SK-N-SH treated with all-trans-retinoic acid at 6 μM for 48 hours (cell line): ENCODE data around the gene CWH43.

Experiments
- ATAC-seq: fragments of 200-7000 bp; cut with Tn5 transposase; 3 replicates; pipeline ENCODE4 v1.9.1; 2020; ENCODE audit warnings: mild to moderate bottlenecking, moderate library complexity
- ARNTL ChIP-seq: fragments of 450-650 bp; formaldehyde crosslinking; IDR thresholded peaks from 2 replicates; pipeline ENCODE4 v1.5.0; 2020; ENCODE audit warnings: low read depth, mild to moderate bottlenecking, moderate library complexity, borderline replicate concordance
- BACH2 ChIP-seq: fragments of 250-450 bp; sonication (Bioruptor Pico); IDR thresholded peaks from 2 replicates; pipeline ENCODE4 v1.9.0; 2021; ENCODE audit warnings: mild to moderate bottlenecking, borderline replicate concordance
- CSDC2 ChIP-seq: fragments of 250-450 bp; sonication (Bioruptor Pico); IDR thresholded peaks from 2 replicates; pipeline ENCODE4 v1.5.0; 2020; ENCODE audit warnings: mild to moderate bottlenecking, moderate library complexity
- ESRRG ChIP-seq: fragments of 250-450 bp; sonication (Bioruptor Pico); IDR thresholded peaks from 2 replicates; pipeline ENCODE4 v1.6.1; 2021; ENCODE audit warnings: mild to moderate bottlenecking
- GLIS3 ChIP-seq: fragments of 250-450 bp; sonication (Bioruptor Pico); IDR thresholded peaks from 2 replicates; pipeline ENCODE4 v1.5.0; 2020; ENCODE audit warnings: mild to moderate bottlenecking, moderate library complexity
- ISL1 ChIP-seq: fragments of 250-450 bp; sonication (Bioruptor Pico); IDR thresholded peaks from 2 replicates; pipeline ENCODE4 v2.1.2; 2022; ENCODE audit warnings: mild to moderate bottlenecking, moderate library complexity
- PPARA ChIP-seq: fragments of 250-450 bp; sonication (Bioruptor Pico); IDR thresholded peaks from 2 replicates; pipeline ENCODE4 v1.5.0; 2020; ENCODE audit warnings: mild to moderate bottlenecking, borderline replicate concordance
- RARB ChIP-seq: fragments of 250-450 bp; sonication (Bioruptor Pico); IDR thresholded peaks from 2 replicates; pipeline ENCODE4 v1.8.0; 2021; ENCODE audit warnings: mild to moderate bottlenecking, moderate library complexity
- SNAI2 ChIP-seq: fragments of 250-450 bp; sonication (Bioruptor Pico); IDR thresholded peaks from 2 replicates; pipeline ENCODE4 v1.5.0; 2020; ENCODE audit warnings: mild to moderate bottlenecking, moderate library complexity
- TCF4 ChIP-seq: fragments of 250-450 bp; sonication (Bioruptor Pico); IDR thresholded peaks from 2 replicates; pipeline ENCODE4 v1.8.0; 2021; ENCODE audit warnings: mild to moderate bottlenecking, moderate library complexity, borderline replicate concordance
- TOX ChIP-seq: fragments of 250-450 bp; sonication (Bioruptor Pico); IDR thresholded peaks from 2 replicates; pipeline ENCODE4 v1.8.0; 2021; ENCODE audit warnings: mild to moderate bottlenecking, moderate library complexity, borderline replicate concordance
- ZC3H10 ChIP-seq: fragments of 250-450 bp; sonication (Bioruptor Pico); IDR thresholded peaks from 2 replicates; pipeline ENCODE4 v1.5.1; 2021; ENCODE audit warnings: mild to moderate bottlenecking, moderate library complexity
- ZFP3 ChIP-seq: fragments of 250-450 bp; sonication (Bioruptor Pico); IDR thresholded peaks from 2 replicates; pipeline ENCODE4 v1.5.0; 2020; ENCODE audit warnings: mild to moderate bottlenecking, moderate library complexity
- ZFP30 ChIP-seq: fragments of 450-650 bp; formaldehyde crosslinking; IDR thresholded peaks from 2 replicates; pipeline ENCODE4 v1.5.0; 2022; ENCODE audit warnings: mild to moderate bottlenecking, moderate library complexity
- ZNF565 ChIP-seq: fragments of 450-650 bp; formaldehyde crosslinking; conservative IDR thresholded peaks from 2 replicates; pipeline ENCODE4 v1.5.0; 2020; ENCODE audit warnings: low read depth, mild to moderate bottlenecking, moderate library complexity
- ZNF70 ChIP-seq: fragments of 450-650 bp; formaldehyde crosslinking; IDR thresholded peaks from 2 replicates; pipeline ENCODE4 v1.5.0; 2020; ENCODE audit warnings: mild to moderate bottlenecking, moderate library complexity
- ZNF8 ChIP-seq: fragments of 450-650 bp; formaldehyde crosslinking; IDR thresholded peaks from 2 replicates; pipeline ENCODE4 v1.5.0; 2020; ENCODE audit warnings: mild to moderate bottlenecking, moderate library complexity
- TF ChIP-seq, protein P1 (sequence below): fragments of 250-450 bp; sonication (Bioruptor Pico); IDR thresholded peaks from 2 replicates; pipeline ENCODE4 v1.5.1; 2020; ENCODE audit warnings: low read depth, mild to moderate bottlenecking, moderate library complexity
- TF ChIP-seq, protein P2 (sequence below): fragments of 250-450 bp; sonication (Bioruptor Pico); IDR thresholded peaks from 2 replicates; pipeline ENCODE4 v1.5.0; 2020; ENCODE audit warnings: mild to moderate bottlenecking, moderate library complexity
- TF ChIP-seq, protein P3 (sequence below): fragments of 250-450 bp; sonication (Bioruptor Pico); IDR thresholded peaks from 2 replicates; pipeline ENCODE4 v1.5.1; 2021; ENCODE audit warnings: mild to moderate bottlenecking, moderate library complexity
- TF ChIP-seq, protein P4 (sequence below): fragments of 250-450 bp; sonication (Bioruptor Pico); IDR thresholded peaks from 2 replicates; pipeline ENCODE4 v1.8.0; 2020; ENCODE audit warnings: mild to moderate bottlenecking, moderate library complexity, borderline replicate concordance

Gene CWH43

DNA sequence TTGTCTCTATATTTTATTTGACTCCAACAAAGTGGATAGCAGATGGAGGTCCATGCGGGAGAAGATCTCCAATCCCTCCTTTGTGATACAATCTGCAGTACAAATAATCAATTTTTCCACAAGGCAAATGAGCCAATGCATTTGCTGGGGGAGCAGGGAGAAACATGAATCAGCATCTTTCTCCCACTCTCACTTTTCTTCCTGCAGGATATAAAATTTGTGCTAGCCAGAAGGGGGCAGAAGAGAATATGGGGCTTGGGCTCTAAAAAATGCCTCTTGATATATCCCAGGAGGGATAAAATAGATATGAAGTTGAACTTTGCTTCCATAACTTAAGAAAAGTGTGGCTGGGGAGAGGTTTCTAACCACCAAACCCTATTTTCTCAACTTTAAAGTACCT is 38.3 kb upstream of the CWH43 start (continued):
- TF ChIP-seq SNAI2 (CRISPR knock-in tag) (no peak), PPARA (CRISPR knock-in tag) (no peak), ZFP3 (no peak), GLIS3 (CRISPR knock-in tag) (no peak), BACH2 (CRISPR knock-in tag) (no peak)

DNA sequence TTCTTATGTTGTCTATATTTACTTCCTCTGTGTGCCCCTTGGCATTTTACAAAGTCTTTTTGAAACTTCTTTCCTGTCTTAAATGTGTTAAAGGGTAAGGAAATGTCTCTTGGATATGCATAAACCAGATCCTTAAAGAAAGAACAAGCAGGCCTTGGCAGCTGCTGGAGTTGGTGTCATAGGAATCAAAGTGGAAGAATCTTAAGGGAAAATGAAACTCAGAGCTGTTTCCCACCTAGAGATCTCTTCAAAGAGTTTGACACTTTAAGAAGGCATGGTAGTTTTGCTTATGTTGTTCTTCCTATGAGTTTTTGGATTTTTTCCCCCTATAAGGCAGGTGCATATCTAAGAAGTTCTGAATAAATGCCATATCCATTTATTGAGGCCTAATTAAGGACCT is 37.0 kb upstream of the CWH43 start:
- ATAC-seq, result peak; percentile 47; the same call in 1 of the 3 replicates
- TF ChIP-seq ZNF8 (CRISPR knock-in tag), result no peak
- no peak for TF ChIP-seq TOX (CRISPR knock-in tag)
- no peak for TF ChIP-seq RARB (CRISPR knock-in tag)
- no peak for TF ChIP-seq PPARA (CRISPR knock-in tag)
- no peak for TF ChIP-seq ZFP30
- TF ChIP-seq SNAI2 (CRISPR knock-in tag), result no peak
- TF ChIP-seq ZFP3, result no peak
- no peak for TF ChIP-seq CSDC2 (CRISPR knock-in tag)
- TF ChIP-seq, protein P1, sequence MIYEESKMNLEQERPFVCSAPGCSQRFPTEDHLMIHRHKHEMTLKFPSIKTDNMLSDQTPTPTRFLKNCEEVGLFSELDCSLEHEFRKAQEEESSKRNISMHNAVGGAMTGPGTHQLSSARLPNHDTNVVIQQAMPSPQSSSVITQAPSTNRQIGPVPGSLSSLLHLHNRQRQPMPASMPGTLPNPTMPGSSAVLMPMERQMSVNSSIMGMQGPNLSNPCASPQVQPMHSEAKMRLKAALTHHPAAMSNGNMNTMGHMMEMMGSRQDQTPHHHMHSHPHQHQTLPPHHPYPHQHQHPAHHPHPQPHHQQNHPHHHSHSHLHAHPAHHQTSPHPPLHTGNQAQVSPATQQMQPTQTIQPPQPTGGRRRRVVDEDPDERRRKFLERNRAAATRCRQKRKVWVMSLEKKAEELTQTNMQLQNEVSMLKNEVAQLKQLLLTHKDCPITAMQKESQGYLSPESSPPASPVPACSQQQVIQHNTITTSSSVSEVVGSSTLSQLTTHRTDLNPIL (CRISPR knock-in tag), result no peak
- TF ChIP-seq ZC3H10 (CRISPR knock-in tag), result no peak
- TF ChIP-seq ISL1 (CRISPR knock-in tag), result no peak
- TF ChIP-seq ESRRG (CRISPR knock-in tag), result no peak
- TF ChIP-seq, protein P2, sequence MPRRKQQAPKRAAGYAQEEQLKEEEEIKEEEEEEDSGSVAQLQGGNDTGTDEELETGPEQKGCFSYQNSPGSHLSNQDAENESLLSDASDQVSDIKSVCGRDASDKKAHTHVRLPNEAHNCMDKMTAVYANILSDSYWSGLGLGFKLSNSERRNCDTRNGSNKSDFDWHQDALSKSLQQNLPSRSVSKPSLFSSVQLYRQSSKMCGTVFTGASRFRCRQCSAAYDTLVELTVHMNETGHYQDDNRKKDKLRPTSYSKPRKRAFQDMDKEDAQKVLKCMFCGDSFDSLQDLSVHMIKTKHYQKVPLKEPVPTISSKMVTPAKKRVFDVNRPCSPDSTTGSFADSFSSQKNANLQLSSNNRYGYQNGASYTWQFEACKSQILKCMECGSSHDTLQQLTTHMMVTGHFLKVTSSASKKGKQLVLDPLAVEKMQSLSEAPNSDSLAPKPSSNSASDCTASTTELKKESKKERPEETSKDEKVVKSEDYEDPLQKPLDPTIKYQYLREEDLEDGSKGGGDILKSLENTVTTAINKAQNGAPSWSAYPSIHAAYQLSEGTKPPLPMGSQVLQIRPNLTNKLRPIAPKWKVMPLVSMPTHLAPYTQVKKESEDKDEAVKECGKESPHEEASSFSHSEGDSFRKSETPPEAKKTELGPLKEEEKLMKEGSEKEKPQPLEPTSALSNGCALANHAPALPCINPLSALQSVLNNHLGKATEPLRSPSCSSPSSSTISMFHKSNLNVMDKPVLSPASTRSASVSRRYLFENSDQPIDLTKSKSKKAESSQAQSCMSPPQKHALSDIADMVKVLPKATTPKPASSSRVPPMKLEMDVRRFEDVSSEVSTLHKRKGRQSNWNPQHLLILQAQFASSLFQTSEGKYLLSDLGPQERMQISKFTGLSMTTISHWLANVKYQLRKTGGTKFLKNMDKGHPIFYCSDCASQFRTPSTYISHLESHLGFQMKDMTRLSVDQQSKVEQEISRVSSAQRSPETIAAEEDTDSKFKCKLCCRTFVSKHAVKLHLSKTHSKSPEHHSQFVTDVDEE (CRISPR knock-in tag), result no peak
- no peak for TF ChIP-seq BACH2 (CRISPR knock-in tag)
- TF ChIP-seq, protein P3, sequence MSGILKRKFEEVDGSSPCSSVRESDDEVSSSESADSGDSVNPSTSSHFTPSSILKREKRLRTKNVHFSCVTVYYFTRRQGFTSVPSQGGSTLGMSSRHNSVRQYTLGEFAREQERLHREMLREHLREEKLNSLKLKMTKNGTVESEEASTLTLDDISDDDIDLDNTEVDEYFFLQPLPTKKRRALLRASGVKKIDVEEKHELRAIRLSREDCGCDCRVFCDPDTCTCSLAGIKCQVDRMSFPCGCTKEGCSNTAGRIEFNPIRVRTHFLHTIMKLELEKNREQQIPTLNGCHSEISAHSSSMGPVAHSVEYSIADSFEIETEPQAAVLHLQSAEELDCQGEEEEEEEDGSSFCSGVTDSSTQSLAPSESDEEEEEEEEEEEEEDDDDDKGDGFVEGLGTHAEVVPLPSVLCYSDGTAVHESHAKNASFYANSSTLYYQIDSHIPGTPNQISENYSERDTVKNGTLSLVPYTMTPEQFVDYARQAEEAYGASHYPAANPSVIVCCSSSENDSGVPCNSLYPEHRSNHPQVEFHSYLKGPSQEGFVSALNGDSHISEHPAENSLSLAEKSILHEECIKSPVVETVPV, result no peak
- TF ChIP-seq, protein P4, sequence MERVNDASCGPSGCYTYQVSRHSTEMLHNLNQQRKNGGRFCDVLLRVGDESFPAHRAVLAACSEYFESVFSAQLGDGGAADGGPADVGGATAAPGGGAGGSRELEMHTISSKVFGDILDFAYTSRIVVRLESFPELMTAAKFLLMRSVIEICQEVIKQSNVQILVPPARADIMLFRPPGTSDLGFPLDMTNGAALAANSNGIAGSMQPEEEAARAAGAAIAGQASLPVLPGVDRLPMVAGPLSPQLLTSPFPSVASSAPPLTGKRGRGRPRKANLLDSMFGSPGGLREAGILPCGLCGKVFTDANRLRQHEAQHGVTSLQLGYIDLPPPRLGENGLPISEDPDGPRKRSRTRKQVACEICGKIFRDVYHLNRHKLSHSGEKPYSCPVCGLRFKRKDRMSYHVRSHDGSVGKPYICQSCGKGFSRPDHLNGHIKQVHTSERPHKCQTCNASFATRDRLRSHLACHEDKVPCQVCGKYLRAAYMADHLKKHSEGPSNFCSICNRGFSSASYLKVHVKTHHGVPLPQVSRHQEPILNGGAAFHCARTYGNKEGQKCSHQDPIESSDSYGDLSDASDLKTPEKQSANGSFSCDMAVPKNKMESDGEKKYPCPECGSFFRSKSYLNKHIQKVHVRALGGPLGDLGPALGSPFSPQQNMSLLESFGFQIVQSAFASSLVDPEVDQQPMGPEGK, result no peak

DNA sequence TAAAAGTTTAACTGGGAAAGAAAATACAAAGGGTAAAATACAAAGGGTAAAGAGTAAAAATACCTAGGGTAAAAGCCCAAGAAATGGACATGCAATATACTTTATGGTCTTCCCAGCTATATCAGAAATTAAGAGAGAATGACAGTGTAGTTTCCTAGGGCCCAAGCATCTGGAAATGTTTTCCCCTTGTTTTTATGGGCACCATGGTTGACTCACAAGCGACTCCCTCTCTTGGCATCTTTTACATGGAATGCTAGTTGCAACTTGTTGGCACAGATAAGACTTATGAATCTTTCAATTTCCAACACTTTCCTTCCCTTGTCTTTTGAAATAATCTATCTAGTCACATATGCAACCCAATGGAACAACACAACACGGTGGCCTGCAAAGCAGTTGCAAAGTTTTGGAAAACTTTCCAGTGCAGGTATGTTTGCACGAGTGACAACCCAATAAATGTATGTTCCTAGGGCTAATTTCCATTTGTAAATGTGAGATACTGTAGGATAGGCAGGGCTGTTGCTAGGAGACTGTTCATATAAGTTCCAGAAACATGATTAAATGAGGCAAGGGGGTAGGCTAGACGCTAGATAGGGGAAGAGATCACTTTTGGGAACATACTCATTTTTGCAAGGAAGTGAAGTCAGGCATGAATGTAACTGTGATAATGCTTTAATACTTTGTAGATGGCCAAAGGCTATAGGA is 36.4 kb upstream of the CWH43 start:
- ATAC-seq, result peak; percentile 91
- TF ChIP-seq PPARA (CRISPR knock-in tag), result no peak
- TF ChIP-seq, protein P2 (CRISPR knock-in tag), result no peak
- TF ChIP-seq ZNF70 (CRISPR knock-in tag), result no peak
- no peak for TF ChIP-seq ZNF565 (CRISPR knock-in tag)
- no peak for TF ChIP-seq BACH2 (CRISPR knock-in tag)
- no peak for TF ChIP-seq ARNTL (CRISPR knock-in tag)
- no peak for TF ChIP-seq ZC3H10 (CRISPR knock-in tag)
- TF ChIP-seq TCF4 (CRISPR knock-in tag), result no peak
- TF ChIP-seq, protein P4, result no peak
- no peak for TF ChIP-seq ISL1 (CRISPR knock-in tag)
- TF ChIP-seq, protein P3, result no peak
- TF ChIP-seq TOX (CRISPR knock-in tag), result no peak
- no peak for TF ChIP-seq GLIS3 (CRISPR knock-in tag)
- no peak for TF ChIP-seq RARB (CRISPR knock-in tag)
- no peak for TF ChIP-seq SNAI2 (CRISPR knock-in tag)
